OCI-LY7 (cell line): ENCODE measurements around the gene HIGD2A.

Experiments used
- CTCF ChIP-seq: fragments of 200-600 bp; sonication (generic); conservative IDR thresholded peaks from 2 replicates; pipeline ENCODE4 v1.5.1; 2014; ENCODE audit warnings: mild to moderate bottlenecking, antibody characterized with exemption, low read length, moderate library complexity, mixed read lengths
- EZH2phosphoT487 ChIP-seq: fragments of 200-600 bp; sonication (generic); IDR thresholded peaks from 2 replicates; pipeline ENCODE4 v1.6.1; 2018; ENCODE audit warnings: low read depth, borderline replicate concordance, mild to moderate bottlenecking, mixed run types, antibody characterized with exemption, low read length, moderate library complexity, mixed read lengths

GRCh38 chr5:176391479-176391878 lies 2.9 kb downstream of the HIGD2A start:
- peak; percentile 62 for TF ChIP-seq CTCF
- no peak for TF ChIP-seq EZH2phosphoT487
